GM19099 (cell line): Measurements from ENCODE around the gene CHRNB2.
A peak's percentile ranks its signal among the peaks of the same experiment; 100 is the strongest.

Experiments used
- POLR2A ChIP-seq: IDR thresholded peaks from 3 replicates; pipeline ENCODE4 v1.6.1; 2011; ENCODE audit warnings: low read depth; ENCODE audit not compliant: insufficient read length; ENCODE audit errors: extremely low read depth

CHRNB2 gene

GRCh38 chr1:154624746-154625643 is 57.4 kb downstream of the CHRNB2 start:
- no peak for TF ChIP-seq POLR2A

- no peak for TF ChIP-seq POLR2A
These were observed 59.1 kb downstream of the CHRNB2 start for GRCh38 chr1:154626456-154627256.

- TF ChIP-seq POLR2A, result peak; percentile 58
These were observed 59.9 kb downstream of the CHRNB2 start for GRCh38 chr1:154627257-154628120.

GRCh38 chr1:154628121-154628405 is 60.5 kb downstream of the CHRNB2 start:
- no peak for TF ChIP-seq POLR2A

- no peak for TF ChIP-seq POLR2A
These were observed 61.6 kb downstream of the CHRNB2 start for GRCh38 chr1:154629061-154629674.
